Measurements from ENCODE around the gene SNAP47. TPM values are rescaled to one million over a fixed set of nuclear protein-coding genes. Genes with fewer than 3 reads are reported as not detected.
A peak's percentile ranks its signal among the peaks of the same experiment; 100 is the strongest.

Gene SNAP47
- total RNA-seq, 1 experiment from 2014 or later, result 123 TPM

DNA sequence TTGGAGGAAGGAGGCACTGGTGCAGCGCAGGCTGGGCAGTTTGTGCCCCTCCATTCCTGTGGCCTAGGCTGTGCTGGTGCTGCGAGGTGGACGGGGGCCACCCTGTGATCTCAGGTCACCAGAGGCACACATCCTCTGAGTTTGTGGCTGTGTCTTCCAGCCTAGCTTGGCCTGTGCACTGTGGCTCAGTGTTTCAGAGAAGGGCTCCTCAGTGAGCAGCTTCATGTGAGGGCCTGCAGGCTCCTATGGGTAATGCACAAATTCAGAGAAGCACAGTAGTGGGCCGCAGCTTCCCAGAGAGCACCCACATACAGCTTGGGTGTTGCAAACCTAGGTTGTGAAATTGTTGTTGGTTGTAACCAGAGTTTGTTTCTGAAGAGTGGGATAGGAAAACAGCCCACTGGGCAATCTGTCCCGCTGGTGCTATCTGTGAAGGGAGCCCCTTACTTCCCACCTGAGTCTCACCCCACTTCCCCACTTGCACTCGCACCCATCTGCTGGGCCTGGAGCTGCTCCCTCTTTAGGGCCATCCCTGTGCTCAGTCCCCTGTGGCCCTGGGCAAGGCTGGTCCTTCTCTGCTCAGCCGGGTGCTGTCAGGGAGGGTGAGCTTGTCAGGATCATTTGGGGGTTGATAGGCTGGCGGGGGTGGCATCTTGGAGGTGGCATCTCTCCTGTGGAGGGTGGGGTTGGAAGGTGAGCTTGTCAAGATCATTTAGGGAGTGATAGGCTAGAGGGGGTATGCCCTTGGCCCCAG lies 30.2 kb downstream of the SNAP47 start:
- no peak overlapping the region for H3K4me3 ChIP-seq (ENCODE audit: insufficient read depth, low read depth, low read length)

DNA sequence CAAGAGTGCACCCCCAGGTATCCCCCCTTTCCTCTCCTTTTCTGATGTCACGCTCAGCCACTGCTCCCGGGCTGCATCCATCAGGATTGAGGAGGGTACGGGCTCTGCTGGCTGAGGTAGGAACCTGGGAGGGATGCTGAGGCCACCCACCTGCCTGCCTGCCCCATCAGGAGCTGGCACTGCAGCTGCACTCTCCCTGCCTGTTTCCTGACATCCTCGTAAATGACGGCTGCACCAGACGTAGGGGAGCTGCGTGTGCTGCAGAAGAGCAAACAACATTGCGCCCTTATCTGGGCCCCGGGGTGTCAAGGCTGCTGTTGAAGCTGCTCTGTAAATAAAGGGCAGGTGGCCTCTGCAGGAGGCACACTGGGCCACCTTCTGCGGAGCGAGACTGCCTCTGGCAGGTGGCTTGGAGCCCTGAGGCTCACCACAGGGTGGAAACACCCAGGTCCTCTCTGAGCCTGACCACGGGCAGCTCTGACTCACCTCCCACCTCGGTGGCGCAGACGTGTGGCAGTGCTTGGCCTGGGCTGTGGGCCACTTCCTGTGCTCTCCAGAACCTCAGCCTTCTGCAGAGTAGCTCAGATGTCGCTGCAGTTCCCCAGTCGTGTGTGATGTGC lies 30.9 kb downstream of the SNAP47 start:
- DNase-seq, result peak; percentile 43
- Histone ChIP-seq H3K27me3 (ENCODE audit: control insufficient read depth, insufficient read depth, low read length) (no peaks in the 10 kb centered on the region), H3K4me3 (ENCODE audit: insufficient read depth, low read depth, low read length) (no peak overlapping the region), H3K36me3 (replicated peaks; ENCODE audit: control insufficient read depth, insufficient read depth, low read length) (peaks cover 19% of the 10 kb centered on the region)

More for the DNA sequence above, 30.2 kb downstream of the SNAP47 start:
- peaks cover 19% of the 10 kb centered on the region for H3K36me3 ChIP-seq (replicated peaks; ENCODE audit: control insufficient read depth, insufficient read depth, low read length)
- peak; percentile 35 for DNase-seq
- H3K27me3 ChIP-seq (ENCODE audit: control insufficient read depth, insufficient read depth, low read length), result no peaks in the 10 kb centered on the region

DNA sequence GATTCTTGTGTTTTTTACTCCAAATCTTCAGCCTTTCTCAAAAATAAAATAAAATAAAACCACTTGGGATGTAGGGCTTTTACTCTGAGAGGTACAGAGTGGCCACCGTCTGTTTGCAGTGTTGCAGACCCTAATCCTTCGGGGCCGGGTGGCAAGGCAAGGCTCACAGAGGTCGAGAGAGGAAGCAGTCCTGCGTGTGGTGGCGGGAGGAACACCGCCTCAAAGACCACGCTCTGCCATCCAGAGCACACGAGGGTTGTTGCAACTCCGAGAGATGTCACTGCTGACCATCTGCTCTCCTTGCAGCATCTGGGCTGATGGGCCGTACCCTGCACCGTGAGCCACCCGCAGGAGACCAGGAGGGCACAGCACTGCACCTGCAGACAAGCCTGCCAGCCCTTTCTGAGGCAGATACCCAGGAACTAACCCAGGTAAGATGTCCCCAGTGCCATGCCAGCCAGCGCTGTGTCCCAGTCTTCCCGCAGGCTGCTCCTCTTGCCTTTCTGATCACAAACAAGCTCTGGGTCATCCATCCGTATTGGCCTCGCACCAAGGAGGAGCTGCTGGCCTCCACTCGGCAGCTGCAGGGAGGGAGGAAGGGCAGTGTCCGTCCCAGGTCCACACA lies 31.5 kb downstream of the SNAP47 start:
- peak; percentile 52 for DNase-seq
- peaks cover 16% of the 10 kb centered on the region for H3K36me3 ChIP-seq (replicated peaks; ENCODE audit: control insufficient read depth, insufficient read depth, low read length)
- no peaks in the 10 kb centered on the region for H3K27me3 ChIP-seq (ENCODE audit: control insufficient read depth, insufficient read depth, low read length)
- no peak overlapping the region for H3K4me3 ChIP-seq (ENCODE audit: insufficient read depth, low read depth, low read length)

DNA sequence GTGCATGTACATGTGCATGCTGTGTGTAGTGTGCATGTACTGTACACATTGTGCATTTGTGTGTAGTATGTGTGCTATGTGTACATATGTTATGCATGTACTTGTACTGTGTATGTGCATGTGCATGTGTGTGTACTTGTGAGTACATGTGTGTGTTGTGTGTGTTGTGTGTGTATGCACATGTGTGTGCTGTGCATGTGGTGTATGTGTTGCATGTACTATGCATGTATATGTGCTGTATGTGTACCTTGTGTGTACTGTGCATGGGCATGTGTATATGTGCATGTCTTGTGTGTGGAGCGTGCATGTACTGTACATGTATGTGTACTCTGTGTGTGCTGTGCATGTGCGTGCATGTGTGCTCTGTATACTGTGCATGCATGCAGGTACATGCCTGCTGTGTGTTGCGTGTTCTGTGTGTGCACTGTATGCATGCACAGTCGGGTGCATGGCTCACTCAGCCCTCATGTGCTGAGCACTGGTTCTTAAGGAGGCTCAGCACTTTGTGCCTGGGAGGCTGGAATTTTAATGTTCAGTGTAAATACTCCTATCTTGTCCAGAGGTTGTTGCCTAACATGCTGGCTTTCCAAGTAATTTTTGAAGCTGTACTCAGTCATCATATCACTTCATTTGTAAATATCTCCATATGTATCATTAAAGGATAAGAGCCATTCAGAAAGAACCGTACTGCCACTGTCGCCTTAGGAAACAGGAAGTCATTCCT lies 32.3 kb downstream of the SNAP47 start:
- Histone ChIP-seq H3K4me3 (ENCODE audit: insufficient read depth, low read depth, low read length) (no peak overlapping the region), H3K27me3 (ENCODE audit: control insufficient read depth, insufficient read depth, low read length) (no peaks in the 10 kb centered on the region), H3K36me3 (replicated peaks; ENCODE audit: control insufficient read depth, insufficient read depth, low read length) (peaks cover 16% of the 10 kb centered on the region)
- DNase-seq, result no peak

DNA sequence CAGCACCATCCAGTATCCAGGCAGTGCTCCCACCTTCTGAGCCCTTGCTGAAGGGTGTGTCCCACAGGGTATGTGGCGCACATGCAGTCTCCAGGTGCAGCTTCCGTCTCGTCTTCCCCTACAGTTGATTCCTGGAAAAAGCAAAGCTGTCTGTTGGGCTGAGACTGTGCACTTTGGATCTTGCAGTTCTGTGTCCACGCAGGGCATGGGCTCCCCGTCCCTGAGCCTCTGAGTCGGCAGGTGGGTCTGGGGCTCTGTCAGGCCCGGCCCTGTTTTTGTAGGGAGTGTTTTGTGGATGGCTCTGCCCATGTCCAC lies 32.8 kb downstream of the SNAP47 start:
- no peak overlapping the region for H3K4me3 ChIP-seq (ENCODE audit: insufficient read depth, low read depth, low read length)
- H3K27me3 ChIP-seq (ENCODE audit: control insufficient read depth, insufficient read depth, low read length), result no peaks in the 10 kb centered on the region
- DNase-seq, result no peak
- H3K36me3 ChIP-seq (replicated peaks; ENCODE audit: control insufficient read depth, insufficient read depth, low read length), result peaks cover 16% of the 10 kb centered on the region

DNA sequence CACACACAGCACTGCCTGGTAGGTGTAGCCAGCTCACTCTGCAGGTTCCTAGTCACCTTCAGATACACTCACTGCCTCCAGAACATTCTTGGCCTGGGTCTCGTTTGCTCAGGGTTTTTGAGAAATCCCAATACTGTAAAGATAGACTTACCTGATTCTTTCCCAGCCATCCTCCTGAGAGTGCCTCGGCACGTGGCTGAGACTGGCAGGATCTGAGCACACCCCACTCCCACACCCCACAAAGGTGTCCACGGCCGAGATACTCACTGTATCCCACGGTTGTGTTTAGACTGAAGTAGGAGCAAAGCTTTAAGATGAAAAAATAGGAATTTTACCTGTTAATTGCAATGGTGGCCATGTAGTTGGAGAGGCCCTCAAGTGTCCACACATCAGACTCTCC lies 33.4 kb downstream of the SNAP47 start:
- Histone ChIP-seq H3K27me3 (ENCODE audit: control insufficient read depth, insufficient read depth, low read length) (no peaks in the 10 kb centered on the region), H3K36me3 (replicated peaks; ENCODE audit: control insufficient read depth, insufficient read depth, low read length) (peaks cover 16% of the 10 kb centered on the region), H3K4me3 (ENCODE audit: insufficient read depth, low read depth, low read length) (no peak overlapping the region)
- DNase-seq, result no peak

DNA sequence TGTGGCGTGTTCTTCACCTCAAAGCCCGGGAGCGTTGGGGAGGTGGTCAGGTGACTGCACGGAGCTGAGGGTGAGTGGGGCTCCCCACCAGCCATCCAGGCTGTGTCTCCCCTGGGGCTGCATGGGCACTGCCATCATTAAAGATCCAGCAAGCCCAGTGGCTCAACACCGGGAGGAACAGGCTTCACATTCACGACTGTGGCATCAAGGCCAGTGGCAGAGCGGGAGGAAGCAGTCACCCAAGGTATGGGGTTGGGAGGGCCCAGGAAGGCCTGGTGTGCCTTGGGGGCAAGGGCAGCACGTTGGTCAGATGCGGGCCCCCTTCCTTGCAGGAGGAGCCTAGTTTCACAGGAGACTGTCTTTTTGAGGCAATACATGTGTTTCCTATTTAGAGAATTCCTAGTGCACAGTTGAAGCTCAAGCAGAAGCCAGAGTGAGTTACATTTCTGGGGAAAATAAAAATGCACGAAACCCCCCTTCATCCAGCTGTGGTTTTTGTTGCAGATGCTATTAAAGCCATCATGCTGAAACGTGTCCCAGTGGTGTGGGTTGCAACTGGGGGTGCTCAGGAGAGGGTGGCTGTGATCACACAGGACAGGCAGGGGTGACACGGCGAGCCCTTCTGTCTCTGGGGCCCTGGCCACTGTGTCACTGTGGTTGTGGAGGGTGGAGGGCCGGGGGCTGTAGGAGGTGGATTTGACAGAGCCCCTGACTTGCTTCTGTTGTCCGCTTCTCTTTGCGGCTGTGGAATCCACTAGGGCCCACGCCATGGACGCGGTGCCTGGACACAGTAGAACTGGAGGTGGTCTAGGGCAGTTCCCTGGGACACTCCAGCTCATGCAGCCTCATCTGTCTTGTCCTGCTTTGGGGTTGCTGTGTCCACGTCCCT lies 34.1 kb downstream of the SNAP47 start:
- no peaks in the 10 kb centered on the region for H3K27me3 ChIP-seq (ENCODE audit: control insufficient read depth, insufficient read depth, low read length)
- DNase-seq, result peak; percentile 39
- no peak overlapping the region for H3K4me3 ChIP-seq (ENCODE audit: insufficient read depth, low read depth, low read length)
- peaks cover 14% of the 10 kb centered on the region for H3K36me3 ChIP-seq (replicated peaks; ENCODE audit: control insufficient read depth, insufficient read depth, low read length)

DNA sequence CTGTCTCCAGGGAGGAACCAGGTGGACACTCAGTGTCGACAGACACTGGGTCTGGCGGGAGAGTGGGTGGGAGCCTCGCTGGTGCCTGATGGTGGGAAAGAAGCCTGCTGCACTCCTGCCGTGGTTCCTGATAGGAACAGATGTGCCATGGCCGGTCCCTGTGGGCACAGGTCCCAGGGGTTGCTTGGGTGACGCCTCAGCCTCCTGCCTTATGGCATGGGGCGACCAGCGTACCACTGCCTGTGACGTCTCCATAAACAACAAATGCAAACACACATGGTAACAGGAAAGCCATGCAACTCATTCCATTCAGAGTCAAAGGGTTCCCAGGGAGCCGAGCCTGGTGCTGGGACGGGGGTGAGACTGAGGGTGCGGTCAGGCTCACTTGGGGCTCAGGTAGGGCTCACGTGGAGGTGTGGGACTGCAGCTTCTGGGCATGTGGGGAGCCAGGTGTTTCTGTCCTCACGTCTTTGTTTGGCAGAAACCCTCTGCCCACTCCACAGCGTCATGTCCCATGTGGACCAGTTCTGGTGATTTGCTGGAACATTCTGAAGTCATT lies 34.8 kb downstream of the SNAP47 start:
- Histone ChIP-seq H3K27me3 (ENCODE audit: control insufficient read depth, insufficient read depth, low read length) (no peaks in the 10 kb centered on the region), H3K4me3 (ENCODE audit: insufficient read depth, low read depth, low read length) (no peak overlapping the region), H3K36me3 (replicated peaks; ENCODE audit: control insufficient read depth, insufficient read depth, low read length) (peaks cover 13% of the 10 kb centered on the region)
- peak; percentile 43 for DNase-seq

DNA sequence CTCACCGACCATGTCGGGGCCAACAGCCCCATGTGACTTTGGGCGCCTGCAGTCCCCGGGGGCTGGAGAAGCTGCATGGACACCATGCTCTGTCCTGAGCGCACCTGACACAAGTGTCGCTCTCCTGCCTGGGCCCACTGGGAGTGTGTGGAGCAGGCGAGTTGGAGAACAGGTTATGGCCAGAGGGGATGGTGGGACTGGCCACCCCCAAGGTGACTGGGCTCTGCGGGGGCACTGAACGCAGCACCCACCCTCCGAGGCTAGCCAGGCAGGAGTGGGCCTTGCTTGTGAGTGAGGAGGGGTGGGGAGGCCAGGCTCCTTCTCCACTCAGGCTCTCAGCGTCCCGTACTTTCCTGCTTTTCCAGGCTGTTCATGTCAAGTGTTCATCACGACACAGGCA lies 35.6 kb downstream of the SNAP47 start:
- Histone ChIP-seq H3K27me3 (ENCODE audit: control insufficient read depth, insufficient read depth, low read length) (no peaks in the 10 kb centered on the region), H3K4me3 (ENCODE audit: insufficient read depth, low read depth, low read length) (no peak overlapping the region), H3K36me3 (replicated peaks; ENCODE audit: control insufficient read depth, insufficient read depth, low read length) (peaks cover 14% of the 10 kb centered on the region)
- no peak for DNase-seq

DNA sequence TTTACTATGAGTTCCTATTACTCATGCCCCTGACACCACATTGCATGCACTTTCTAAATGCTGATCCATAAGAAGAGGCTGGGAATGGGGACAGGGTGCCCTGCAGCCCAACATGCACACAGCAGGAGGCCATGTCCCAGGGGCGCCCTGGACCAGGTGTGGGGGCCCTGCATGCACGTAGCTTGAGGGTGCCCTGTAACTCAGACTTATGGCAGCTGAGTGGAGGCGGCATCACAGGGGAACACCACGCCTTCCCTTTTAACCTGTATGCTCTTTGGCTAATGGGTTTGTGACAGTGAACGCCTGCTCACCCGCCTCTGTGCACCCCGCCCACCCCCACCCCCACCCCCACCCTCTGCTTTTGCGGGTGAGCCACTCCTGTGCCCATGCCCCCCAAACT lies 36.1 kb downstream of the SNAP47 start:
- Histone ChIP-seq H3K4me3 (ENCODE audit: insufficient read depth, low read depth, low read length) (no peak overlapping the region), H3K36me3 (replicated peaks; ENCODE audit: control insufficient read depth, insufficient read depth, low read length) (peaks cover 15% of the 10 kb centered on the region), H3K27me3 (ENCODE audit: control insufficient read depth, insufficient read depth, low read length) (no peaks in the 10 kb centered on the region)
- peak; percentile 47 for DNase-seq

DNA sequence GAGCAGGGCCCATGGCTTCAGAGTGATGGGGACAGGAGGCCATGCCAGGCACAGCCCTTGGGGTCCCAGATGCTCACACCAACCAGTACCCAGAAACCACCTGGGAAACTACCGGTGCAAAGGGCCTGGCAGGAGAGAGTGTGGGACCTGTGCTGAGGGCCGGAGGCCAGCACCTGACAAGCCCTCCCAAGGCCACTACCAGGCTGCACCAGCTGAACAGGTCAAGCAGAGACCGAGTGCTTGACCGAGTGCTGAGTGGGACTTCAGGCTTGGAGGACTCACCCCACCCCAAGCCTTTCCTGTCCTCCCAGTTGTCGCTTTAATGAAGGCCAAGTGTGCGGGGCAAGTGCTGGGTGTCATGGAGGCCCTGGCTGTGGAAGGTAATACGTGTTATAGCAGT lies 36.5 kb downstream of the SNAP47 start:
- H3K27me3 ChIP-seq (ENCODE audit: control insufficient read depth, insufficient read depth, low read length), result no peaks in the 10 kb centered on the region

DNA sequence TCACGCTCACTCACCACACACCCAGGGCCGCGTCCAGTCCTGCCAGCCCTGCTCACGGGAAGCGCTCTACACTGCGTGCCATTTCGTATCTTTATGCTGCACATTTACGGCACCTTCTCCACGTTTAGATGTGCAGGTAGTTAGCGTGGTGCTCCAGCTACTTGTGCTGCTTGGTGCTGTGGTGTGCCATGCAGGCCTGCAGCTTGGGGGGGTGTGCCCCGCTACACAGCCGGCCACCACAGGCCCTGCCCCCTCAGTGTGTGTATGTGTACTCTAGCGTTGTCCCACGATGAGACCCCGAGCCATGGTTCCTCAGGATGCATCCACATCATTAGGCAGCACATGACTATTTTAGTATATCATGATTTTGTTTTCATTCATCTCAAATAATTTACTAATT lies 38.3 kb downstream of the SNAP47 start:
- Histone ChIP-seq H3K4me3 (ENCODE audit: insufficient read depth, low read depth, low read length) (no peak overlapping the region), H3K36me3 (replicated peaks; ENCODE audit: control insufficient read depth, insufficient read depth, low read length) (peaks cover 6% of the 10 kb centered on the region), H3K27me3 (ENCODE audit: control insufficient read depth, insufficient read depth, low read length) (no peaks in the 10 kb centered on the region)
- peak; percentile 33 for DNase-seq

More for the DNA sequence above, 36.5 kb downstream of the SNAP47 start:
- Histone ChIP-seq H3K4me3 (ENCODE audit: insufficient read depth, low read depth, low read length) (no peak overlapping the region), H3K36me3 (replicated peaks; ENCODE audit: control insufficient read depth, insufficient read depth, low read length) (peaks cover 16% of the 10 kb centered on the region)
- DNase-seq, result peak; percentile 38

DNA sequence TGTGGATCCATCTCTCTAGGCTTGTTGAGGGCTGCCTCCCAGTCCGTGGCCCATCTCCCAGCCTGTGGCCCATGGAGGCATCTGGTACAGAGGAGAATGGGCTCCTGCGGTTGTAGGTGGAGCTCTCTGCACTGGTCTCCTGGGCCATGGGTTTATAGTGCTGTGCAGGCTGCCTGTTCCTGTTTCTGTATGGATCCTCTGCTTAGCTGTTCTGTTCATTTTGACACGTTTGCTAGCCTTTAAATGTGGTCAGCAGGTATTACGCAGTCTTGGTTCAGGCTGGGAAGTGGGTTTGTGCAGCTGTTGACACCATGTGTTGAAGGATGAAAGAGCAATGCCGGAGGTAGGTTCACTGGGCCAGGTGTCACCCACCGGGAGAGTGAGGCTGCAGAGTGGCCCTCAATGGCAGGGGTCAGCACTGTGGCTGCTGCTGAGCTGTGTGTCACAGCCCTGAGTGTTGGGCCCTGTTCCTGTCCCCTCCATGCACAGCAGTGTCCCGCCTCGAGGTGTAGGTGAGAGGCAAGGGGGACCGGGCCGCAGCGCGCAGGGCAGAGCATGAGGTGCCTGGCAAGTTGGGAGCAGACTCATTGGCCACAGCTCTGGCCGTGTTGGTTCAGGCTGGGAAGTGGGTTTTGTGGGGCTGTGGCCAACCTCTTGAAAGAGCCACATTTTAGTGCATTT lies 39.0 kb downstream of the SNAP47 start:
- peak; percentile 48 for DNase-seq
- Histone ChIP-seq H3K36me3 (replicated peaks; ENCODE audit: control insufficient read depth, insufficient read depth, low read length) (peaks cover 4% of the 10 kb centered on the region), H3K4me3 (ENCODE audit: insufficient read depth, low read depth, low read length) (no peak overlapping the region), H3K27me3 (ENCODE audit: control insufficient read depth, insufficient read depth, low read length) (no peaks in the 10 kb centered on the region)
